HepG2 (cell line): ENCODE measurements around the gene MYD88. TPM values are rescaled to one million over a fixed set of nuclear protein-coding genes. Genes with fewer than 3 reads are reported as not detected.

ENCODE experiments used
- CBFB ChIP-seq: sonication (generic); formaldehyde crosslinking; IDR thresholded peaks from 2 replicates; pipeline ENCODE4 v1.4.0; 2020; ENCODE audit warnings: missing genetic modification reagents
- FOSL1 ChIP-seq: sonication (generic); formaldehyde crosslinking; IDR thresholded peaks from 2 replicates; pipeline ENCODE4 v1.9.0; 2021; ENCODE audit warnings: missing genetic modification reagents, borderline replicate concordance
- KLF11 ChIP-seq: IDR thresholded peaks from 2 replicates; pipeline ENCODE4 v1.6.1; 2016; ENCODE audit warnings: missing compliant biosample characterization
- NFRKB ChIP-seq: fragments of 450-650 bp; IDR thresholded peaks from 2 replicates; pipeline ENCODE4 v1.6.1; 2017
- PRDM4 ChIP-seq: sonication (generic); formaldehyde crosslinking; IDR thresholded peaks from 2 replicates; pipeline ENCODE4 v1.9.0; 2021; ENCODE audit warnings: missing genetic modification reagents, borderline replicate concordance
- REPIN1 ChIP-seq: sonication (generic); formaldehyde crosslinking; IDR thresholded peaks from 2 replicates; pipeline ENCODE4 v1.8.0; 2022; ENCODE audit warnings: missing genetic modification reagents, low read depth, mild to moderate bottlenecking, borderline replicate concordance
- TARDBP ChIP-seq: sonication (generic); formaldehyde crosslinking; IDR thresholded peaks from 2 replicates; pipeline ENCODE4 v1.8.0; 2022; ENCODE audit warnings: mild to moderate bottlenecking, missing genetic modification reagents
- TOE1 ChIP-seq: sonication (generic); formaldehyde crosslinking; IDR thresholded peaks from 2 replicates; pipeline ENCODE4 v1.4.0; 2020; ENCODE audit warnings: mild to moderate bottlenecking, missing genetic modification reagents
- ZBTB40 ChIP-seq, 2 experiments: fragments of 450-650 bp in 1 of 2; sonication (generic) in 1 of 2; formaldehyde crosslinking in 1 of 2; IDR thresholded peaks; 2 replicates each; pipeline versions ENCODE4 v1.6.1 to v1.8.0; 2016 to 2022; ENCODE audit warnings: antibody characterized with exemption in 1 of 2, mild to moderate bottlenecking in 1 of 2, missing genetic modification reagents in 1 of 2
- ZFP82 ChIP-seq: sonication (generic); formaldehyde crosslinking; IDR thresholded peaks from 2 replicates; pipeline ENCODE4 v1.5.1; 2020; ENCODE audit warnings: mild to moderate bottlenecking, missing genetic modification reagents, borderline replicate concordance
- ZNF180 ChIP-seq: sonication (generic); formaldehyde crosslinking; IDR thresholded peaks from 2 replicates; pipeline ENCODE4 v1.4.0; 2020; ENCODE audit warnings: low read depth, missing genetic modification reagents, borderline replicate concordance
- ZNF205 ChIP-seq: IDR thresholded peaks from 2 replicates; pipeline ENCODE4 v1.6.1; 2018; ENCODE audit warnings: missing biosample characterization, missing genetic modification reagents
- ZNF232 ChIP-seq: sonication (generic); formaldehyde crosslinking; IDR thresholded peaks from 2 replicates; pipeline ENCODE4 v1.4.0; 2020; ENCODE audit warnings: missing genetic modification reagents, borderline replicate concordance
- ZNF276 ChIP-seq: sonication (generic); formaldehyde crosslinking; IDR thresholded peaks from 2 replicates; pipeline ENCODE4 v1.4.0; 2020; ENCODE audit warnings: mild to moderate bottlenecking, low read depth, missing genetic modification reagents
- ZNF431 ChIP-seq: sonication (generic); formaldehyde crosslinking; IDR thresholded peaks from 2 replicates; pipeline ENCODE4 v1.9.0; 2022; ENCODE audit warnings: missing genetic modification reagents, low read depth, mild to moderate bottlenecking, borderline replicate concordance
- polyA plus RNA-seq, 8 experiments: library from polyadenylated mRNA; depleted of rRNA in 3 of 8; stranded (reverse) in 7 of 8; unstranded in 1 of 8; fragments of >200 nt; fragmentation: Illumina TruSeq in 4 of 8; extraction: Trizol in 4 of 8; gene quantifications; 2 replicates each; pipeline versions ENCODE4 v1.2.1 to v1.2.3, GENCODE V29; 2011 to 2016; ENCODE audit warnings: low read depth in 4 of 8, missing spikeins in 1 of 8, mixed read lengths in 1 of 8; ENCODE audit not compliant: insufficient read depth in 1 of 8
- total RNA-seq, 5 experiments: library from RNA; depleted of rRNA; stranded (reverse); fragments of >200 nt; fragmentation: Illumina TruSeq; extraction: Trizol; gene quantifications; 2 replicates each; pipeline ENCODE4 v1.2.3, GENCODE V29; 2016; ENCODE audit warnings: low read depth in 1 of 5

MYD88 gene
- total and polyA plus RNA-seq, 2 of the 13 experiments (the other 11 are each of a cell fraction or from before 2014, with no cell fraction given): 7.6 to 32.7 TPM

GRCh38 chr3:38165722-38166387 is 27.4 kb downstream of the MYD88 start (continued):
- TF ChIP-seq ZBTB40 (IDR thresholded peaks at IDR 0.05) (no peak), ZBTB40 (CRISPR knock-in tag; IDR thresholded peaks at IDR 0.05) (no peak), ZNF205 (CRISPR knock-in tag) (no peak), TARDBP (no peak), KLF11 (CRISPR knock-in tag) (no peak), TOE1 (no peak), ZFP82 (CRISPR knock-in tag) (no peak), ZNF276 (no peak; the same call in 1 of the 2 replicates), ZNF431 (0 out of 2 replicates have a peak, but pooled peaks have one; percentile 12), NFRKB (no peak), ZNF180 (CRISPR knock-in tag) (no peak), PRDM4 (CRISPR knock-in tag) (no peak), CBFB (no peak), REPIN1 (CRISPR knock-in tag) (no peak), ZNF232 (CRISPR knock-in tag) (no peak), FOSL1 (no peak)
